Activated CD4-positive, alpha-beta T cell treated with anti-CD3 and anti-CD28 coated beads for 36 hours (primary cell): ENCODE data around the gene ACP1. TPM values are rescaled to one million over a fixed set of nuclear protein-coding genes. Genes with fewer than 3 reads are reported as not detected.
A peak's percentile ranks its signal among the peaks of the same experiment; 100 is the strongest.

Experiments
- ATAC-seq: fragments of 200-7000 bp; cut with Tn5 transposase; one replicate; pipeline ENCODE4 v1.10.0; 2021; ENCODE audit warnings: mild to moderate bottlenecking, moderate library complexity
- CTCF ChIA-PET: fragments of 350-600 bp; sonication (Branson Sonifier 250); formaldehyde crosslinking; loops from one replicate; lab custom pipeline; 2021; ENCODE audit warnings: antibody characterized with exemption; lab: Charles Lee
- POLR2A ChIA-PET: fragments of 350-600 bp; sonication (Branson Sonifier 250); formaldehyde crosslinking; loops from one replicate; lab custom pipeline; 2021; ENCODE audit warnings: antibody characterized with exemption, inconsistent platforms; lab: Charles Lee
- DNase-seq: peaks from one replicate; pipeline ENCODE4 v3.0.0-alpha.2; 2020
- H3K27ac Mint-ChIP-seq: one replicate; pipeline ENCODE4 v1.8.0; 2021; ENCODE audit warnings: mixed read lengths
- H3K27me3 Mint-ChIP-seq: one replicate; pipeline ENCODE4 v1.8.0; 2021; ENCODE audit warnings: mixed read lengths
- H3K36me3 Mint-ChIP-seq: one replicate; pipeline ENCODE4 v1.8.0; 2021; ENCODE audit warnings: low read depth, mixed read lengths
- H3K4me1 Mint-ChIP-seq: one replicate; pipeline ENCODE4 v1.8.0; 2021; ENCODE audit warnings: mixed read lengths
- H3K4me3 Mint-ChIP-seq: one replicate; pipeline ENCODE4 v1.8.0; 2021; ENCODE audit warnings: mild to moderate bottlenecking, moderate library complexity, mixed read lengths
- H3K9me3 Mint-ChIP-seq: one replicate; pipeline ENCODE4 v1.8.0; 2021; ENCODE audit warnings: low read depth, mixed read lengths
- intact Hi-C, 2 experiments: fragments of 100-400 bp; cut with DNase I in 1 of 2; cut with micrococcal nuclease in 1 of 2; formaldehyde crosslinking; loops; one replicate each; pipeline versions ENCODE4 v1.14.2 to v1.15.1; 2022 to 2024; cut with DNase I, micrococcal nuclease
- total RNA-seq, 2 experiments: library from RNA; stranded (reverse); gene quantifications; one replicate each; pipeline ENCODE4 v1.2.3, GENCODE V29; 2021

ACP1 gene
- total RNA-seq, 2 experiments from 2014 or later, result 136 to 139 TPM

DNA sequence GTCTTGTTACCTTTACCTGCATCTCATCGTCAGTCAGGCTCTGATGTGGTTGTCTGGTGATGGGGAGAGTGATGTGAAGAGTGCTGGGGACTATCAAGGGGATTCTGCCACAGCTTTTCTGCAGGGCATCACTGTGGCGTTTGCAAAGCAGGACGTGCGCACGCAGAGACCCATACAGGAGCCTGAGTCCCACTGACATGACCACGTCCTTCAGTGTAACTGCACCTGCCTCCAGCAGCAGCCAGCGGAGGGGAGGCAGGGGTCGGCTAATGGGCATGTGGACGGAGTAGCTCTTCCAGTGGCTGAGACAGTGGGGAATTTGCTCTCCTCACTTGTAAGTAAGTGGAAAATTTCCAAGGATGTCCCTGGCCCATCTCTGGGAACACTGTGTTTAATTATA is 16.6 kb downstream of the ACP1 start:
- H3K27ac Mint-ChIP-seq, result no peak overlapping the region
- H3K9me3 Mint-ChIP-seq, result no peaks in the 10 kb centered on the region
- POLR2A ChIA-PET, result no interaction called here
- no peak for ATAC-seq
- DNase-seq, result no peak
- CTCF ChIA-PET, result interaction anchor here (1.2 kb wide), 1 partner anchor 9 kb away, joined by 5 read pairs; no protein-coding TSS in a partner anchor
- H3K4me1 Mint-ChIP-seq, result no peaks in the 10 kb centered on the region
- H3K4me3 Mint-ChIP-seq, result no peak overlapping the region
- H3K27me3 Mint-ChIP-seq, result peaks cover 11% of the 10 kb centered on the region
- intact Hi-C loops, result no loop called here
- H3K36me3 Mint-ChIP-seq, result peaks cover 44% of the 10 kb centered on the region

DNA sequence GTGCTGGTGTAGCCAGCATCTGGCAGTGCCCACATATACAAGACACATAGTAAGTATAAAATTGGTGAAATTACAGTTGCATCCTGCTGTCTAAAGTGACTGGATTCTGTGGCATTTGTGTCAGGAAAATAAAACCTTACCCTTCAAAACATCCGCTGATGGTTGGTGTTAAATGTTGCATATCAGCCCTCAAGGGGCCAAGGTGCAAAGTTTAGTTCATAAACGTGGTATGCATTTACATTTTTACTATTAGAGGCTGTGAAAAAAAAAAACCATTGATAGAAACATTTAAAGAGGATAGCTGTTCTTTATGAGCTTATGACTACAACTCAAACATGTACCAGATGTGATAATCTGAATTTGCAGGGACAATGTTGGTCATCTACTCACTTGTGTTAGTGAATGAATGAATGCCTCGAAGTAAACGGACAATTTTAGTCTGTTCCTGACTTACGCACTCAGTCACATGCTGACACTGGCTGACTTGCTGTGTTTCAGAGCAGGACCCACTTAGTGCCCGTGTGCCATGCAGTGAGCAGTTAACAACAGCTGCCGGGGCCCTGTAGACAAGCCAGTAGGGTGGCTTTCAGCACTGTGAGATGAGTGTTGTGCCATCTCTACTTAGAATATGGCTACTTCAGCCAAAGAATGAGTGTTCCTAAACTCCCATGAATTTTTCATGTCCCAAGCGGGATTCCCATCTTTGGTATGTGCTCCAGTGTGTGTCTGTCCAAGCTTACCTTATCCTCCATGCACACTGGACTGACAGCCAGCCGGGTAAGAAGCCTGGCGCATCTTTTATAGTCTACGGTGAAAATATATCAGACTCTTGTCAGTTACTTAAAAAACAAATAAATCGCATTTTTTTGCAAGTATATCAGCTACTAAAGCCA is 17.9 kb downstream of the ACP1 start:
- ChIA-PET POLR2A (no interaction called here), CTCF (no interaction called here)
- Mint-ChIP-seq H3K4me1 (peaks cover 2% of the 10 kb centered on the region), H3K27ac (no peak overlapping the region), H3K9me3 (no peaks in the 10 kb centered on the region), H3K27me3 (peaks cover 16% of the 10 kb centered on the region), H3K36me3 (peaks cover 31% of the 10 kb centered on the region), H3K4me3 (no peak overlapping the region)
- intact Hi-C loops, result no loop called here
- DNase-seq, result no peak
- no peak for ATAC-seq

DNA sequence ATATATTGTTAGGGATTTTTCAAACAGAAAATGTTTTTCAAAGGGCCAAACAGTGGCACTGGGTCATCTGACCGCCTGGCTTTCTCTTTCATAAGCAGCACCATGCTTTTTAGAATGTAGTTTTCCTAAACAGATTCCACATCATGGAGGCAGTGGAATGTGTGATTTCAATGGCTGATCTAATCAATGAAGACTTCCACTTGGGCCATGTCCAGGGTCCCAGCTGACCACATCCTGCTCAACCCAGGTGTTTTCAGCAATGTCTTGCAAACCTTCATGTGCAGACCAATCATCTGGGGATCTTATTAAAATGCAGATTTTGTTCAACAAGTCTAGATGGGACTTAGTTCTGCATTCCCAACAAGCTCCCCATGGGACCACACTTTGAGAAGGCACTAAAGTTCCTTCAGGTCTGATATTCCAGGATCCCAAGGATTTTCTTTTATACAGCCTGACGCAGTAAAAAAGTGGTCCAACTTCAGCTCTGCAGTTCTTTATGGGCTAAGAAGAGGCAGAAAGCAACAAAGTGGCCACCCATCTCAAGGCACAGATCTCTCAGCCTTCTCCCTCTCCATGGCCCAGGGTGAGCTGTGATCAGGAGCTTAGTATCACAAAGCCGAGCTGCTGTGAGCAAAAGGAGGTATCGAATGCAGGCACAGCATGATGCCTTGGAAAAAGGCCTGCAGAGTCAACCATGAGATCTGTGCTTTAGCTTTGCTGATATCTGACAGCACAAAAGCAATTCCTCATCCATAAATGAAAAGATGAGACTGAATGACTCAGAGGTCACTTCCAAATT is 19.4 kb downstream of the ACP1 start:
- POLR2A ChIA-PET, result no interaction called here
- no peak for ATAC-seq

DNA sequence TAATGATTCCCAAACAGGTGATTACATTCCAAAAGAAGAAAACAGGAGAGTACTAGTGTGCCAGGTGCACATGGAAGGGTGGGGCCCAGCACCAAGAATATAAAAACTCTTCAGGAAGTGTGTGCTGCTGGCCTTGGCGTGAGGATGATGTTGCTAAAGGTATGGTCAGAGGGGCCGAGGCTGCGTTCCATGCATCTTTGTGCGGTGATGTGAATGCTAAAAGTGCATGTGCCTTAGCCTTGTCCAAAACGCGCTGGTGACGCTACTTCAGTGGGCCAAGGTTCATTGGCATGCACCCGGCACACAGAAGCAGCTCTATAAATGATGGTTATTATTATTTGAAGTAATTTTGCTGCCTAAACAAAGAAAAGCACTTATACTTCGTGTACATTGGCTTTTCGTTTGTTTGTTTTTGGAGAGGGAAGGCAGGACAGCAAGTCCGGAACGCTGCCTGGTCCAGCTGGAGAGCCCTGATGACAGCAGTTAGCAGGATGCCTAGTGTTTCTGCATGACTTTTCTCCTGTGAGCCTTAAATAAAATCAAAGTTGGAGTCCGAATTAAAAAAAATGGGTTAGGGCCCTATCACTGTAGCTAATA is 20.2 kb downstream of the ACP1 start:
- H3K4me1 Mint-ChIP-seq, result peaks cover 5% of the 10 kb centered on the region
- CTCF ChIA-PET, result interaction anchor here (1.5 kb wide), 1 partner anchor 13 kb away, joined by 3 read pairs; no protein-coding TSS in a partner anchor
- DNase-seq (no peak), ATAC-seq (no peak)
- H3K9me3 Mint-ChIP-seq, result no peaks in the 10 kb centered on the region
- H3K36me3 Mint-ChIP-seq, result peaks cover 18% of the 10 kb centered on the region
- POLR2A ChIA-PET, result no interaction called here
- peaks cover 21% of the 10 kb centered on the region for H3K27me3 Mint-ChIP-seq
- intact Hi-C loops, result loop anchor here in 1 of 2 experiments (2.0 kb wide), 1 partner anchor 16 kb away; no protein-coding TSS in a partner anchor
- H3K27ac Mint-ChIP-seq, result no peak overlapping the region
- no peak overlapping the region for H3K4me3 Mint-ChIP-seq

More for the DNA sequence above, 19.4 kb downstream of the ACP1 start:
- H3K4me1 Mint-ChIP-seq, result peaks cover 2% of the 10 kb centered on the region
- peaks cover 16% of the 10 kb centered on the region for H3K27me3 Mint-ChIP-seq
- H3K27ac Mint-ChIP-seq, result no peak overlapping the region
- CTCF ChIA-PET, result interaction anchor here (0.7 kb wide), 1 partner anchor 323 kb away, joined by 3 read pairs; no protein-coding TSS in a partner anchor
- intact Hi-C loops, result loop anchor here in 1 of 2 experiments (2.0 kb wide), 1 partner anchor 15 kb away; no protein-coding TSS in a partner anchor
- no peak for DNase-seq
- no peaks in the 10 kb centered on the region for H3K9me3 Mint-ChIP-seq
- no peak overlapping the region for H3K4me3 Mint-ChIP-seq
- H3K36me3 Mint-ChIP-seq, result peaks cover 23% of the 10 kb centered on the region

DNA sequence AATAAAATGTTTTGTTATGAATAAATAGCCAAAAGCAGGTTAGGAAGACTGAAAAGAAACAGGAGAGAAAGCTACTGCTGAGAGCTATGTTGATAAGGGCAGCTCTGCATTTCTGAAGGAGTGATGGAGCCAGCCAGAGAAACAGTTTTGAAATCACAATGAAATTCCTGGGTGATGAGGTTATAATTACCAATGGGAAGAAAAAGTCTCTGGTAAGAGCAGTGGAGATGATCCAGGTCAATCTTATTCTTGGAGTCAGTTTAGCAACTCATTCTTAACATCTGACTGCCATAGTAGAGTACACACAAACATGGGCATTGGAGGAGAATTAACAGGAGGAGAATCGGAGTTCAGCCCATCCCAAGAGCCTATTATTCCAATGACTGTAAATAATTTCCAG is 20.8 kb downstream of the ACP1 start:
- Mint-ChIP-seq H3K36me3 (peaks cover 16% of the 10 kb centered on the region), H3K4me1 (peaks cover 5% of the 10 kb centered on the region), H3K4me3 (no peak overlapping the region), H3K27ac (no peak overlapping the region), H3K27me3 (peaks cover 24% of the 10 kb centered on the region), H3K9me3 (no peaks in the 10 kb centered on the region)
- DNase-seq, result no peak
- intact Hi-C loops, result loop anchor here in 1 of 2 experiments (2.0 kb wide), 1 partner anchor 17 kb away; no protein-coding TSS in a partner anchor
- ChIA-PET POLR2A (no interaction called here), CTCF (interaction anchor here (1.1 to 1.5 kb wide), 2 partner anchors 13 to 211 kb away, joined by 3 to 4 read pairs; no protein-coding TSS in a partner anchor)
- ATAC-seq, result no peak

DNA sequence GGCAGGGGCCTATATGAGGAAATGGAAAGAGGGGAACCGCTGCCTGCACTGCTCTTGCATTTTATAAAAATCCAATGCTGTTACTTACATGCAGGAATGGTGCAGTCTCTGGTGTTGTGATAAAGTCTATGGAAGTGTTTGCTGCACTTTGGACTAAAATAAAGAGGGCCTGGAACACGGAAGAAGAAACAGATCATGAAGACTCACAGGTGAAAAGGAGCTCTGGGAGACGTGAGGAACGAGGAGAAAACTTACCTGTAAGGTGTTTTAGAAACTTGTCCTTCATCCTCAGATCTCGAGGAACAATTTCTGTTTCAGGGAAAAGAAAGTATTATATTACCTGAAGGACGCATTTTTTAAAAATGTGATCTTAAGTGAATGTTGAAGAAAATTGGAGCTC is 21.3 kb downstream of the ACP1 start:
- H3K4me3 Mint-ChIP-seq, result no peak overlapping the region
- DNase-seq (no peak), ATAC-seq (no peak)
- intact Hi-C loops, result no loop called here
- ChIA-PET CTCF (interaction anchor here (1.0 to 1.5 kb wide), 3 partner anchors 10 to 211 kb away, joined by 3 to 4 read pairs (median 3); no protein-coding TSS in a partner anchor), POLR2A (interaction anchor here (0.6 to 0.7 kb wide), 2 partner anchors 16 to 271 kb away, joined by 3 to 9 read pairs; no protein-coding TSS in a partner anchor)
- peaks cover 11% of the 10 kb centered on the region for H3K36me3 Mint-ChIP-seq
- H3K27me3 Mint-ChIP-seq, result peaks cover 30% of the 10 kb centered on the region
- H3K9me3 Mint-ChIP-seq, result no peaks in the 10 kb centered on the region
- peaks cover 5% of the 10 kb centered on the region for H3K4me1 Mint-ChIP-seq
- no peak overlapping the region for H3K27ac Mint-ChIP-seq

DNA sequence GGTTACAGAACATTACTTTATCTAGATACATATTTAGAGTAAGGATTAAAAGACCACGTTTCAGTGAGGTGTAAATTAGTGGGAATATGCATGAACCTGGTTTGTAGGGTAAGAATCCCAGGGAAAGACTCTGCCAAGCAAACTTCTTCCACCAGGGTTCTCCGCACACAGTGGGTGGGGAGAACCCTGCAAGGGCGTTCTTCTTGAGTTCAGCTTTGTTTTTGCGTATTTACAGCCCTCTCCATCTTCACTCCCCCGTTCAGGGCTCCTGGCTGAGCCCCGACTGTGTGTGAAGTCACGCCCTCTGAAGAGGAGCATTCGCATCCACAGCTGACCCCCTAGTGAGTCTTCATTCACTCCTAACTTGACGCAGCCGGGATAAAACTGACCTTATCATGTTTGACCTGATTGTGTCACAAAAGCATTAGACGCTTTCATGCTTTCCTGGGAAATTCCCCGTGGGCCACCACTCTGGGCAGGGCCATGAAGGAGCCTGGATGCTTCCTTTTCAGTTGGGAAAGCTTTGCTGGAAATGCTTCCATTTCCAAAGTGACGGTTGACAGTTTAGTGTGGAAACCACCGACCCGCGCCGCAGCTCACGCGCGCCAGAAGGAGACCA is 22.1 kb downstream of the ACP1 start:
- Mint-ChIP-seq H3K4me1 (peaks cover 5% of the 10 kb centered on the region), H3K27me3 (peaks cover 33% of the 10 kb centered on the region), H3K9me3 (no peaks in the 10 kb centered on the region), H3K4me3 (no peak overlapping the region), H3K36me3 (peaks cover 5% of the 10 kb centered on the region), H3K27ac (no peak overlapping the region)
- ATAC-seq, result no peak
- intact Hi-C loops, result no loop called here
- DNase-seq, result no peak
- CTCF ChIA-PET, result interaction anchor here (0.7 to 1.5 kb wide), 6 partner anchors 11 to 270 kb away, joined by 3 to 4 read pairs (median 3); no protein-coding TSS in a partner anchor
- POLR2A ChIA-PET, result no interaction called here

DNA sequence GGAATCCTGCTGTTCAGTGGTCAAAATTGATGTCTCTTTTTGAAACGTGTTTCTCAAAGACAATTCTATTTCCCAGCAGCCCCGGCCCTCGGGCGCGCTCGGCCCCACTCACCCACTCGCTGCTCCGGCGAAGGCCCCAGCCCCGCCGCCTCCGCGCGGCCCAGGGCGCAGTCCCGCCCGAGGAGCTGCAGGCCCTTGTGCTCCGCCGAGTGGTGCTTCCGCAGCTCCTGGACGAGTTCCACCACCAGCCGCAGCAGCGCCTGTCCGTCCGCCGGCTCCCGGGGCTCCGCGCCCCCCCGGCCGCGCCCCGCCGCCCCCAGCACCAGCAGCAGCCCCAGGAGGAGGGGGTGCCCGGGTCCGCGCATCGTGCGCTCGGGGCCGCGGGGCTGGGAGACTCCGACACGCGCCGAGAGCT is 22.7 kb downstream of the ACP1 start:
- Mint-ChIP-seq H3K27ac (no peak overlapping the region), H3K27me3 (peaks cover 35% of the 10 kb centered on the region), H3K4me3 (no peak overlapping the region), H3K9me3 (no peaks in the 10 kb centered on the region), H3K4me1 (peaks cover 5% of the 10 kb centered on the region), H3K36me3 (peaks cover under 1% of the 10 kb centered on the region)
- CTCF ChIA-PET, result interaction anchor here (0.7 to 1.0 kb wide), 3 partner anchors 39 to 270 kb away, joined by 3 read pairs; no protein-coding TSS in a partner anchor
- ATAC-seq (peak; percentile 63), DNase-seq (peak; percentile 37)
- POLR2A ChIA-PET, result no interaction called here
- intact Hi-C loops, result no loop called here

DNA sequence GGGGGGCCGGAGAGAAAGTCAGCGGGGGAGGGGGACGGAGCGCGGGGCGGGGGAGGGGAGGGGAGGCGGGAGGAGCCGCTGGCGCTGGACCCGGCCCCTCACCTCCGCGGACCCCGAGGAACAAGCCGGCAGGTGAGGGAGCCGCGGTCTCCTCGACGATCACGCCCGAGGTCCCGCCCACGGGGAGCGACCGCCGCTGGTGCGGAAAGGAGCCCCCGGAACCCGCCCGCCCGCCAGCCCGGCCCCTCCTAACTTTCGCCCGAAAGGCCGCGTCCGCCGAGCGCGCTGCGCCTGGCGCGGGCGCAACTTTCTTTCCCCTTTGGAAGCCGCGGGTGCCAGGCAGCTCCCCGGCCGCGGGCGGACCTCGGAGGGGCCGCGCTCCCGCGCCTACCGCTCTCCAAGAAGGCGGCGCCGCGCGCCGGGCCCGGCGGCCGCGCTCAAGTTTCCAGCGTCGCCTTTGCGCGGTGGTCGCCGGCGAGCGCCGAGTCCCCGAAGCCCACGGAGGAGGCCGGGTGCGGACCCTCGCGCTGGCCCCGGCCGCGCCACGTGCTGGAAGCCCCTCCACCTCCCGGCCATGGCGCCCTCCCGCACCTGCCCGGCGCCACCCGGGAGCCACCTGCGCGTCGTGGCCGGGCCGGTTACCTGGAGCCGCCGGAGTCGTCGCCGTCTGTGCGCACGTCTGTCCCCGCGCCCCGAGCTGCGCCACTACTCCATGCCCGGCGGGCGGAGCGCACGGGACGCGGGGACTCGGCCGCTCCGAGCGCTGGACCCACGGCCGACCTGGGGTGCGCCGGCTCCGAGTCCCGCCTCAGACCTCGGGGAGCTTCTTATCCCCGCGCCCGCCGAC is 23.4 kb downstream of the ACP1 start, which contains the start of gene ALKAL2:
Gene ALKAL2, minus strand, starts transcription at position 181 of the 847 bp plus-strand sequence. CDS start 256 bp downstream, outside the sequence.
- CTCF ChIA-PET, result interaction anchor here (1.0 to 2.3 kb wide), 2 partner anchors 40 to 41 kb away, joined by 3 to 13 read pairs; no protein-coding TSS in a partner anchor
- peaks cover 5% of the 10 kb centered on the region for H3K4me1 Mint-ChIP-seq
- peak; percentile 24 for DNase-seq
- H3K9me3 Mint-ChIP-seq, result no peaks in the 10 kb centered on the region
- no peak within 1 kb of the TSS for H3K27ac Mint-ChIP-seq
- H3K36me3 Mint-ChIP-seq, result no peaks in the 10 kb centered on the region
- intact Hi-C loops, result no loop called here
- POLR2A ChIA-PET, result no interaction called here
- peak; percentile 20 for ATAC-seq
- H3K4me3 Mint-ChIP-seq, result no peak within 1 kb of the TSS
- peaks cover 36% of the 10 kb centered on the region for H3K27me3 Mint-ChIP-seq
